ENCODE results near the gene ASTN2. TPM values are rescaled to one million over a fixed set of nuclear protein-coding genes. Genes with fewer than 3 reads are reported as not detected.
"Not testable (repeated sequence)": the region's sequence is repeated elsewhere in the genome, so short reads cannot be mapped to it uniquely, and the experiment has no call there.

Gene ASTN2
- total RNA-seq, 1 donor from 2014 or later = 10.0 TPM

- peaks cover 11% of the 10 kb centered on the region for H3K4me1 Mint-ChIP-seq (ENCODE audit: unreplicated experiment)
- H3K27me3 Mint-ChIP-seq (ENCODE audit: unreplicated experiment) = no peaks in the 10 kb centered on the region
- DNase-seq (ENCODE audit: low spot score) = no peak
- H3K9me3 Mint-ChIP-seq (ENCODE audit: unreplicated experiment) = no peaks in the 10 kb centered on the region
- H3K27ac Mint-ChIP-seq (ENCODE audit: unreplicated experiment) = peak overlapping the region; percentile 61
- H3K36me3 Mint-ChIP-seq (ENCODE audit: low read depth, unreplicated experiment) = no peaks in the 10 kb centered on the region
- no peak for TF ChIP-seq CTCF (IDR thresholded peaks at IDR 0.05; ENCODE audit: unreplicated experiment)
- no peak overlapping the region for H3K4me3 Mint-ChIP-seq (ENCODE audit: unreplicated experiment)
Measured at GRCh38 chr9:116900007-116900367, 514.9 kb downstream of the ASTN2 start.

GRCh38 chr9:116899337-116900006 lies 515.4 kb downstream of the ASTN2 start:
- H3K27ac Mint-ChIP-seq (ENCODE audit: unreplicated experiment) = peak overlapping the region; percentile 61
- H3K36me3 Mint-ChIP-seq (ENCODE audit: low read depth, unreplicated experiment) = no peaks in the 10 kb centered on the region
- no peaks in the 10 kb centered on the region for H3K9me3 Mint-ChIP-seq (ENCODE audit: unreplicated experiment)
- no peak overlapping the region for H3K4me3 Mint-ChIP-seq (ENCODE audit: unreplicated experiment)
- DNase-seq (ENCODE audit: low spot score) = no peak
- H3K4me1 Mint-ChIP-seq (ENCODE audit: unreplicated experiment) = peaks cover 11% of the 10 kb centered on the region
- no peak for TF ChIP-seq CTCF (IDR thresholded peaks at IDR 0.05; ENCODE audit: unreplicated experiment)
- H3K27me3 Mint-ChIP-seq (ENCODE audit: unreplicated experiment) = no peaks in the 10 kb centered on the region

- H3K9me3 Mint-ChIP-seq (ENCODE audit: unreplicated experiment); H3K4me3 Mint-ChIP-seq (ENCODE audit: unreplicated experiment); H3K27me3 Mint-ChIP-seq (ENCODE audit: unreplicated experiment); DNase-seq (ENCODE audit: low spot score); H3K36me3 Mint-ChIP-seq (ENCODE audit: low read depth, unreplicated experiment): not testable (repeated sequence)
- H3K4me1 Mint-ChIP-seq (ENCODE audit: unreplicated experiment) = peaks cover 11% of the 10 kb centered on the region
- H3K27ac Mint-ChIP-seq (ENCODE audit: unreplicated experiment) = peak overlapping the region; percentile 9
Measured at GRCh38 chr9:116898131-116898530, 516.7 kb downstream of the ASTN2 start.

GRCh38 chr9:116897201-116897600 lies 517.7 kb downstream of the ASTN2 start:
- H3K36me3 Mint-ChIP-seq (ENCODE audit: low read depth, unreplicated experiment) = no peaks in the 10 kb centered on the region
- no peak overlapping the region for H3K27ac Mint-ChIP-seq (ENCODE audit: unreplicated experiment)
- no peak for TF ChIP-seq CTCF (IDR thresholded peaks at IDR 0.05; ENCODE audit: unreplicated experiment)
- H3K27me3 Mint-ChIP-seq (ENCODE audit: unreplicated experiment) = peaks cover 1% of the 10 kb centered on the region
- no peak overlapping the region for H3K4me3 Mint-ChIP-seq (ENCODE audit: unreplicated experiment)
- no peak for DNase-seq (ENCODE audit: low spot score)
- peaks cover 11% of the 10 kb centered on the region for H3K4me1 Mint-ChIP-seq (ENCODE audit: unreplicated experiment)
- H3K9me3 Mint-ChIP-seq (ENCODE audit: unreplicated experiment) = no peaks in the 10 kb centered on the region

GRCh38 chr9:116895961-116896360 lies 518.9 kb downstream of the ASTN2 start:
- no peak overlapping the region for H3K4me3 Mint-ChIP-seq (ENCODE audit: unreplicated experiment)
- no peak for TF ChIP-seq CTCF (IDR thresholded peaks at IDR 0.05; ENCODE audit: unreplicated experiment)
- no peaks in the 10 kb centered on the region for H3K36me3 Mint-ChIP-seq (ENCODE audit: low read depth, unreplicated experiment)
- peaks cover 1% of the 10 kb centered on the region for H3K27me3 Mint-ChIP-seq (ENCODE audit: unreplicated experiment)
- DNase-seq (ENCODE audit: low spot score) = no peak
- no peaks in the 10 kb centered on the region for H3K9me3 Mint-ChIP-seq (ENCODE audit: unreplicated experiment)
- H3K27ac Mint-ChIP-seq (ENCODE audit: unreplicated experiment) = no peak overlapping the region
- H3K4me1 Mint-ChIP-seq (ENCODE audit: unreplicated experiment) = peaks cover 9% of the 10 kb centered on the region
